ENCODE results near the gene SRGAP2C.
"Not testable (repeated sequence)": the region's sequence is repeated elsewhere in the genome, so short reads cannot be mapped to it uniquely, and the experiment has no call there.

SRGAP2C gene

DNA sequence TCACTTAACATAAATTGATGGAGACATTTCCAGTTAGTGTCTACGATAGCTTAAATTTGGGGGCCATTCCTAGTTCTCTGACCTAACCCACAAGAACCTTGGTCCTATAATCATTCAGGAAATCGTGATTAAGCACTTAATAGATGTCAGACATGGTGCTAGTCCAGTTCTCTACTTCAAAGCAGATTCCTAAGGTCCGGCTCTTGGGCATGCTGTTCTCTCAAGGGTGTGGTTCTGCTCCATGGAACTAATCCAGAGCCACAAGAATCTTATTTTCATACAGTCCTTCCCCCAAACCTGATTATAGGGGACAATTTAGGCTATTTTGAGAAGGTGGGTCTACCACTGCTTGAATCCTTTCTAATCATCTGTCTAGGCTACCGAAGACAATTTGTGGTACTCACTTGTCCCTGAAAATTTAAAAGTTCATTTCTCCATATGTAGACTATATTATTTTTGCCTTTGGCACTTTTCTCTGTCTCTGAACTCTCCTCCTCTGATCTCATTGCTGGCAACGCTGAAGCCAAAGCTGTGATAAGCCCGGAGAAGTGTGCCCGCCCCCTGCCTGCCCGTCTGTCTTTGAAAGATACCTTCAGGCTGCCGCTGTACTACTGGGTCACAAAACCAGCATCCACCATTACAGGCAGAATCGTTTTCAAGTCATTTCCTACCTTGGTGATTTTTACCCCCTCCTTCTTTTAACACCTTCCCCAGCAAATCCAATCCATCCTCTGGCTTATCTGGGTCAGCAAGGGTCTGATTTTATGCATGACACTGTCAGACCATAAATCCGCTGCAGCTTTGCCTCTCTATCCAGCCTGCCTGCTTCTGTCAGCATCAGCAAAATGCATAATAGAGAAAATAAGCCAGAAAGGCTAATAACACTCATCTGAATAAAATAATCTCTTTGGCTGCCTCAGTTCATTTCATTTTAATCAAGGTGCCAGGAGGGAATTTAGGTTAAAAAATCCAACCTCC is 133.0 kb downstream of the SRGAP2C start:
- not testable (repeated sequence) for H3K4me3 ChIP-seq, H3K27ac ChIP-seq

GRCh38 chr1:121318687-121319086 is 133.9 kb downstream of the SRGAP2C start:
- not testable (repeated sequence) for H3K4me3 ChIP-seq, H3K27ac ChIP-seq

DNA sequence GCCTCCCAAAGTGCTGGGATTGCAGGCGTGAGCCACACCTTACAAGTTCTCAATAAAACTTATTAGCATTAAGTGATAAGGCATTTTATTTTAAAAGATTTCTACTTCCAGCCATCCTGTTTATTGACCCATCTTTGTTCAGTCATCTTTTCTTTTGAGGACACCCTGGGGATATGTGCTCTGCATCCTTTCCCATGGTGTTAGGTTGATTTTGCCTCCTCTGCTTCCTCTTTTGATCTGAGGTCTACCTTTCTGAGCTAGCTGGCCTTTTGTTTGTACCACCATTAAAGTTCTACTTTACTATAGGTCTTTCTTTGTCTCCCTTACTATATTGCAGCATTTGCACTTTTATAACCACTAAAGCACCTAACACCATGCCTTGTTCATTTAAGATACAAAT is 136.9 kb downstream of the SRGAP2C start:
- H3K4me3 ChIP-seq, H3K27ac ChIP-seq: not testable (repeated sequence)

- not testable (repeated sequence) for H3K4me3 ChIP-seq, H3K27ac ChIP-seq
These were observed 140.0 kb downstream of the SRGAP2C start for GRCh38 chr1:121324726-121325125.

DNA sequence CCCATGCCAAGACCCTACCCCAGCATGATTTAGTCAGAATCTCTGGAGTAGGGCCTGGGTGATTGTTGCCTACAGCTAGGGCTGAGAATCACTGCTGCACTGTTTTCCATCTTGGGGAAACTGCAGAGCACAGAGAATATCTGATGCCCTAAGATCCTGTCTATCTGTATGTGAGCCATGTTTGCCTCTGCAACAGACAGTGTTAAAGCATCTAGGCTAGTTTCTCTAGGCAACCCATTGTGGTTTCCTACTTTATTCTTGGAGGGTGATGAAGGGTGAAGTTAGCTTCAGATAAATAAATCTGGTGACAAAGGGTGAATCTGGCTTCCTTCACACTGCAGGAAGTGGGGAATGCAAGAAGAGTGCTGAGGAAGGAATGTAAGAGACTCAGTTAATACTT is 147.4 kb downstream of the SRGAP2C start:
- H3K4me3 ChIP-seq, H3K27ac ChIP-seq: not testable (repeated sequence)

DNA sequence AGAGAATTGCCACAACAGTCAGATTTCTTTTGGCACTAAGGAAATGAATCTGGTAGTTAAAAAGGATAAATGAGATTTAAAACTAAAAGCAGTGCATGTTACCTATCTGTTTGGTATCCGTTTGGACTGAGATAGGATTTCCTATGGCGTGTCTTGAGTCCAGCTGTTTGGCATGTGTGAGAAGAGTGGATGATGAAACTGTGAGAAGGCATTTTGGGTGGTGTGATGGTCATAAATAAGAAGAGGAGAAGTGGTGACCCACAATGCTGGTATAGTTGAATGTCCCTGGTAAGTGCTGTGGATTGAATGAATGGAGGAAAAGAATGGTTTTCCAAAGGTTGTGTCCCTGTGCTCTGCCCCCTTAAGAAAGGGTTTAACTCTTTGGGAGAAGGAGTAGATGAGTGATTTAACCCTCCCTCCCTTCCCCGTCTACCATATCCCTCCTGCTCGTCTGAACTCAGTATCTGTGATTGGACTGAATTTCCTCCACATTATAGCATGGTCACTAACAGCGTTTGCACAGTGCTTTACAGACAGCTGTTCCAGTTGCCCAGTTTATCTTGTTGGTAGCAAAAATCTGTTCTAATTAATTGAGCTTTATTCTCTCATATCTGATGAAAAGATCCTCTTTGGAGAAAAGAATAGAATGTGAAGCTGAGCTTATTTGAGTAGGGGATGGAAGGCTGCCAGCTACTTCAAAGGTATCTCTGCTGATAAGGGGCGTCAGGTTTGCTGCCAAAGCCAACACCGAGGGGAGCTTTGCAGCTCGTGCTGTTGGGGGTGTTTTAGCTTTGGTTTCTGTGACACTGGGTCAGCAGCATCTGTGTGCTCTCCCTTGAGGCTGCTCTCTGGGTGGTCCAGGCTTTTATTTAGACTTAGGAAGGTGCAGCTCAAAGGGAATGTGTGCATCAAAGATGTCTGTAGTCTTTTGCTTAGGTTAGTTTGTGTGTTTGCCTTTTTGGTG is 148.1 kb downstream of the SRGAP2C start:
- H3K27ac ChIP-seq, H3K4me3 ChIP-seq: not testable (repeated sequence)

GRCh38 chr1:121337958-121338357 is 153.2 kb downstream of the SRGAP2C start:
- H3K27ac ChIP-seq = not testable (repeated sequence)

GRCh38 chr1:121339611-121340010 is 154.8 kb downstream of the SRGAP2C start:
- H3K4me3 ChIP-seq, H3K27ac ChIP-seq: not testable (repeated sequence)

More at GRCh38 chr1:121337958-121338357, 153.2 kb downstream of the SRGAP2C start:
- H3K4me3 ChIP-seq = not testable (repeated sequence)

- not testable (repeated sequence) for H3K27ac ChIP-seq
These were observed 158.6 kb downstream of the SRGAP2C start for GRCh38 chr1:121343311-121343906.

GRCh38 chr1:121344355-121344754 is 159.6 kb downstream of the SRGAP2C start:
- not testable (repeated sequence) for H3K4me3 ChIP-seq, H3K27ac ChIP-seq

More at GRCh38 chr1:121343311-121343906, 158.6 kb downstream of the SRGAP2C start:
- H3K4me3 ChIP-seq = not testable (repeated sequence)

DNA sequence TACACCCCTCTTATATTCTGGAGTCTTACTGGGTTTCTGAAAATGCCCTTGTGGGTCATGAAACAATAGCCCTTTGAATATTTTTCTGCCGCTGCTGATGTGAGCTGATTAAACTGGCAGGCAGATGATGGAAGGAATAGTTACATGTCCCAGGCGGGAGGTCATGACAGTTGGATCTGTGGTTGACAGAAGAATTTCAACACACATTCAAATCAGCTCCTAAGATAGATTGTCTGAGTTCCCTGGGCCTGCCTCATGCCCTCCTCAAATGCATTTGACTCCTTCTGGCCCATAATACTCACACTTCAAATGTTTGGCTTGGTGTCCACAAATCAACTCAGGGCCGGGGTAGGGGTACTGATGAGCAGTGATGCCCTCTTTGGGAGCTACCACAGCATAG is 161.9 kb downstream of the SRGAP2C start:
- not testable (repeated sequence) for H3K27ac ChIP-seq, H3K4me3 ChIP-seq

- not testable (repeated sequence) for H3K4me3 ChIP-seq, H3K27ac ChIP-seq
These were observed 162.7 kb downstream of the SRGAP2C start for GRCh38 chr1:121347476-121347875.

DNA sequence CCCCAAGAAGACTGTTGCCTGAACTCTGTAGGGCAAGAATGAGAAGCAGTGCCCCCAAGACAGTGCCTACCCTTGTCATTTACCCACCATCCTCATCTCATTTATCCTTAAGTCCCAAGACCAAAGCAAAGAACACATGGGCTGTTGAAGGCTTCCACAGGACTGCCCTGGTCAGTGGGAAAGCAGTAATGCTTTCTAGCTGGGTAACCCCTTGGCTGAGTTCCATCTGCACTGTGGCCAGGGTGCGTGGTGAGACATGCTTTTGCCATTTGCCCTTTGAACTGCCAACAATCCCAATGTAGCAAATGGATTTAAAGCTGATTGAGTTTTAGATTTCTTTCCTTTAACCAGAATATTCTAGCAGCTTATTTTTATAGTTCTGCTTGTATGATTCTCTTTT is 163.3 kb downstream of the SRGAP2C start:
- not testable (repeated sequence) for H3K4me3 ChIP-seq, H3K27ac ChIP-seq

DNA sequence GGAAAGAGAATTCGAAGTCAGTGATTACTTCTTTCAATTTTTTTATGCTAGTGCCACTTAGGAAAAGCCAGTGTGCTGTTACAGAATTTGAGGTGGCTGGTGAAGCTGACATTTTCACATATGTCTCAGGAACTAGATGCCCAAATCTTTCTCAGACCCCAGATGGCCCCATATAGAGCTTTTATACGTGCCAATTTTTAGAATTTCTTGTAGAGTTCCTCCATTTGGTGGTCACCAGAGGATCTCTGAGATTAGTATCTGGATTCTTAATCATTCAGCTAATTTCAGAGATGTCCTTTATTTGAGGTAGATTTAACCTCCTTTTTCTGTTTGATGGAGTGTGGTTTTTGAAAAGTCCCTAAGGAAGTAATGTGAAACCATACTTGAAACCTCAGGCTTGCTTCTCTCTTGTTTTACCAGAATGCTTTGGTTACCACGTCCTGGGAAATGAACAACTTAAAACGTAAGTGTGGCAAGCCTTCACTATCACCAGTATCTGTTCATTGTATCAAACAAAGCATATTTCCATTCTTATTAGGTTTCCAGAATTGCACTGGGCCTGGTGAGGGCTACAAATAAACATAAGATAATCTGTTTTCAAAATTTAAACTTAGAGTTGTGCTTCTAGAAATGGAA is 164.7 kb downstream of the SRGAP2C start:
- not testable (repeated sequence) for H3K4me3 ChIP-seq, H3K27ac ChIP-seq

DNA sequence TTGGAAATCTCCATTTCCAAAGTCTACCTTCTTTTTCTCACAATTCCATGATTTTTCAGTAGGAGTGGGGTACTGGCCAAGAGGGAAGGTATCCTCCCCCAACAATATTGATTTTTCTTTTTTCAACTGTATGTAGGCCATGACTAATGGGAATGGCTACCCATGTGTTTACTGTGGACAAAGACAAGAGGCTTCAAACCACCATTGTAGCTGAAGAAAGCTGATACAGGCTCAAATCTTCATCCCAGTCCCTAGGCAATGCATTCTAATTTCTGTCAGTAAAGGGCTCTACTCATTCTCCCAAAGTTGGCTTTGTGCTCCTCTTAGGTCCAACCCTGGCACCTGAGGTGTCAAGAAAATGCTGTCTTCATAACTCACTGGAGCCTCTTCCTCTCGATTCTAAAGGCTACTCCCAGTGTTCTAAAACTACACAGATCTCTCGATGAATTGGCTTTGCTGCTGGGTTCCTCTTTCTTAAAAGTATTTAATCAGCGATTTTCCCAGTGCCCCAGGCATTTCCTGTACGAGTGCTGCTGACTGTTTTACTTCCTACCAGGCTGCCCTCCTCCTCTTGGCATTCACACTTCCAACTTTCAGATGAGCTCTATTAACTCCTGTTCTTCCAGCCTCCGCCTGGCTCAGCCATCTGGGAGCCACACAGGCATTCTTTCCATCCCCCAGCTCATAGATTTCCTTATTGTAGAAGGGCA is 171.1 kb downstream of the SRGAP2C start:
- H3K4me3 ChIP-seq, H3K27ac ChIP-seq: not testable (repeated sequence)

DNA sequence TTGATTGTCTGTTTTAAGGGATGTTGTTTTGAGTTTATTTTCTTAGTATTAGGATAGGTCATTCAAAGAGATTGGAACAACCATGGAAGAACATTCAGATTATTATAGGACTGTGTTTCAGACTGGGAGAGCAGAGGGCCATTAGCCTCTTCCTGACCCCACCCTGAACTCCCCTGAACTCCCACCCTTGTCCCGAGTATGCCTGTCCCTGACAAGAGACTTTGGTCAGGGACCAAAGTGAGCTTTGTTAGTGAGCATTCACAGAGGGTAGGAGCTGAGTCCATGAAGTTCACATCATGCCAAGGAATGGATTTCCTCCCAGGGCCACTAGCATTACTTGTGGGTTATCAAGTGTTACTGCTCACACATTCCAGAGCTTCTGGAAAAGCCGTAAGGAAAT is 172.0 kb downstream of the SRGAP2C start:
- H3K27ac ChIP-seq, H3K4me3 ChIP-seq: not testable (repeated sequence)

- H3K4me3 ChIP-seq, H3K27ac ChIP-seq: not testable (repeated sequence)
These were observed 175.8 kb downstream of the SRGAP2C start for GRCh38 chr1:121360531-121360930.

GRCh38 chr1:121361451-121362233 is 176.9 kb downstream of the SRGAP2C start:
- H3K4me3 ChIP-seq, H3K27ac ChIP-seq: not testable (repeated sequence)

Data from skin epidermis (tissue), 12 donors.